Measurements from ENCODE around the gene CREB3. TPM values are rescaled to one million over a fixed set of nuclear protein-coding genes. Genes with fewer than 3 reads are reported as not detected.

CREB3 gene
- total and polyA plus RNA-seq, 2 of the 4 experiments (the other 2 are of a cell fraction) = 60.7 to 106 TPM

DNA sequence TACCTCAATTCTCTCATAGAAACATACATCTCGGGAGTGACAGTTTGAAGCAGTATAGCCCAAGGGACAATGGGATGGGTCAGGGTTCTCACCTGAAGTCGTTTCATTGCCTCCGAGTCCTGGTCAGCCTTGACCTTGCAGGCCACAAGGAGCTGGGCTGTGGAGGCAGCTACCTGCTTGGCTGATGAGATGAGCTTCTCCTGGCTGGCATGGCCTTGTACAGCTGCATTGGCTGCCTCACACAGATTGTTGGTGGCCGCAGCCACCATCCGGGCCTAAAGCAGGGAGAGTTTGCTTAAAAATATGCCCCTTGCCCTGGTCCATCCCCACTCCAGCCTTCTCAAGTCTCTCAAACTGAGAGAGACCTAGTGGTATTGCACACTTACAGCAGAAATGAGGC, 34.2 kb upstream of the CREB3 start (continued):
- TF ChIP-seq FOS (IDR thresholded peaks at IDR 0.05; ENCODE audit: low read depth, low read length) (no peak), CHD1 (IDR thresholded peaks at IDR 0.05; ENCODE audit: low read depth, low read length) (no peak), MAZ (IDR thresholded peaks at IDR 0.05; ENCODE audit: borderline replicate concordance, low read depth, low read length) (no peak)

- H3K4me2 ChIP-seq (ENCODE audit: low read depth, low read length) = no peak overlapping the region
- H2BK20ac ChIP-seq (ENCODE audit: low read depth, low read length) = no peak overlapping the region
- DNase-seq (no peak), ATAC-seq (ENCODE audit: low read depth) (no peak)
- H4K20me1 ChIP-seq (ENCODE audit: insufficient read depth, low read length) = peaks cover 31% of the 10 kb centered on the region
- H2AFZ ChIP-seq (replicated peaks; ENCODE audit: low read length, poor library complexity) = no peak overlapping the region
- H3K9me3 ChIP-seq (ENCODE audit: control insufficient read depth, insufficient read depth, low read length) = no peaks in the 10 kb centered on the region
- no peak overlapping the region for H3K56ac ChIP-seq (ENCODE audit: extremely low read depth, insufficient read depth, low read length)
- no peak overlapping the region for H3K18ac ChIP-seq (ENCODE audit: low read depth, low read length)
- H3K27me3 ChIP-seq (ENCODE audit: control insufficient read depth, insufficient read depth, low read length) = no peaks in the 10 kb centered on the region
- POLR2A ChIA-PET (ENCODE audit: unreplicated experiment) = no interaction called here
- peaks cover 16% of the 10 kb centered on the region for H3K9me1 ChIP-seq (ENCODE audit: insufficient read depth, low read length)
- H2BK15ac ChIP-seq (ENCODE audit: low read depth, low read length) = no peak overlapping the region
- no peak overlapping the region for H3K4me3 ChIP-seq (ENCODE audit: insufficient read depth, low read depth, low read length)
- H3K9ac ChIP-seq (ENCODE audit: low read depth, low read length) = no peak overlapping the region
- in situ Hi-C loops (cut with MboI; ENCODE audit: low sequenced_read_pairs) (no loop called here), dilution Hi-C loops (cut with HindIII; ENCODE audit: low sequenced_read_pairs, unreplicated experiment) (no loop called here), intact Hi-C loops (cut with micrococcal nuclease) (no loop called here)
- H3K23ac ChIP-seq (ENCODE audit: low read depth, low read length) = no peak overlapping the region
- BruUV-seq (replicated peaks) = no TSS peak
- H4K8ac ChIP-seq (ENCODE audit: low read depth in 2 of 2, low read length in 2 of 2) = no peak overlapping the region
- no peak overlapping the region for H3K4ac ChIP-seq (ENCODE audit: low read depth, low read length)
- no peak overlapping the region for H4K5ac ChIP-seq (ENCODE audit: low read depth, low read length)
- H2BK120ac ChIP-seq (ENCODE audit: low read depth, low read length) = no peak overlapping the region
- H4K91ac ChIP-seq (ENCODE audit: insufficient read depth, low read depth, low read length) = no peak overlapping the region
- H3K14ac ChIP-seq (replicated peaks; ENCODE audit: low read depth, low read length) = no peak overlapping the region
- peaks cover 32 to 70% of the 10 kb centered on the region in 2 experiments for H3K79me1 ChIP-seq (ENCODE audit: low read depth in 1 of 2, low read length in 2 of 2)
- H2AK9ac ChIP-seq (replicated peaks; ENCODE audit: low read depth, low read length, poor library complexity) = no peak overlapping the region
- CTCF ChIA-PET = no interaction called here
- peaks cover 87% of the 10 kb centered on the region for H3K36me3 ChIP-seq (ENCODE audit: control insufficient read depth, insufficient read depth, low read length)
- H3K27ac ChIP-seq (ENCODE audit: insufficient read depth, low read length) = no peak overlapping the region
- H3K4me1 ChIP-seq (ENCODE audit: control insufficient read depth, insufficient read depth, low read length) = peaks cover 5% of the 10 kb centered on the region; the same call in 1 of the 2 replicates
- no peak overlapping the region for H2AK5ac ChIP-seq (ENCODE audit: low read depth, low read length)
- 84% methylated on average over 3 of the region's 11 CpGs; no CpG with 5 or more reads in 1 of the 2 experiments for WGBS, 2 experiments (ENCODE audit: extremely low coverage in 2 of 2, insufficient read length in 1 of 2)
- H2BK5ac ChIP-seq (ENCODE audit: low read depth, low read length, poor library complexity, severe bottlenecking) = no peak overlapping the region
- TF ChIP-seq NFE2L2 (IDR thresholded peaks at IDR 0.05; ENCODE audit: low read depth, low read length) (no peak), CTCF (conservative IDR thresholded peaks at IDR 0.05; ENCODE audit: low read depth, low read length) (no peak), CEBPB (IDR thresholded peaks at IDR 0.05; ENCODE audit: low read depth, low read length) (no peak), RAD21 (IDR thresholded peaks at IDR 0.05; ENCODE audit: low read length) (no peak), MAZ (IDR thresholded peaks at IDR 0.05; ENCODE audit: borderline replicate concordance, low read depth, low read length) (no peak), CHD1 (IDR thresholded peaks at IDR 0.05; ENCODE audit: low read depth, low read length) (no peak), ELK1 (IDR thresholded peaks at IDR 0.05; ENCODE audit: borderline replicate concordance, low read depth, low read length) (no peak), USF2 (IDR thresholded peaks at IDR 0.05; ENCODE audit: low read depth, low read length) (no peak), FOS (IDR thresholded peaks at IDR 0.05; ENCODE audit: low read depth, low read length) (no peak), SMC3 (IDR thresholded peaks at IDR 0.05; ENCODE audit: low read depth, low read length) (no peak), MXI1 (IDR thresholded peaks at IDR 0.05; ENCODE audit: borderline replicate concordance, low read depth, low read length) (no peak), MAFK (IDR thresholded peaks at IDR 0.05; ENCODE audit: low read depth, low read length) (no peak), BHLHE40 (IDR thresholded peaks at IDR 0.05; ENCODE audit: low read depth, low read length) (no peak), RCOR1 (IDR thresholded peaks at IDR 0.05; ENCODE audit: insufficient replicate concordance, low read length) (no peak)
These were observed 32.4 kb upstream of the CREB3 start for GRCh38 chr9:35700031-35700430.

Measured in IMR-90 (cell line).